ENCODE data around the gene CHAT.
"Not testable (repeated sequence)": the region's sequence is repeated elsewhere in the genome, so short reads cannot be mapped to it uniquely, and the experiment has no call there.

The CHAT gene

DNA sequence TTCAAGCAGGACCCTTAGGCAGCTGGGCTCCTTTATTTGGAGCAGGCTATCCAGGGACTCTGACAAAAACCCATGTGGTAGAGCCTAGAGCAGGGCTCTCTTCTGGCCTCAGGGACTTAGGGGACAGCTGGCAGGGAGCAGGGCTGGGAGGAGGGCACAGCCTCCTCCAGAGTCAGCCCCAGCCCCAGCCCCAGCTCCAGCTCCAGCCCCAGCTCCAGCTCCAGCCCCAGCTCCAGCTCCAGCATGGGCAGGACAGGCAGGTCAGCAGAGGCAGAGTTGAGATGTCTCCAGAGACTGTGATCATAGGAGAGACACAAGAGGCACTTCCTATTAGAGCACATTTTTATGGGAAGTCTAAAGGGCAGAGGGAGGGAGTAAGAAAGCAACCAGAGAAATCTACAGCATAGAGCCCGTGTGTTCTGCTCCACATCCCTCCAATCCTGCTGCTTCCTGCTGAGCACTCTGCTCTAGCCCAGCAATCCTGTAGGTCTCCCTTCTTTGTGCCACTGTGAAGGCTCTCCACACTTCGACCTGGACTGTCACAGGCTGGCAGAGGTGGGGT lies 52.3 kb downstream of the CHAT start:
- FAIRE-seq (no peak), DNase-seq (ENCODE audit: insufficient read length, low spot score) (no peak)
- TF ChIP-seq, protein P1, sequence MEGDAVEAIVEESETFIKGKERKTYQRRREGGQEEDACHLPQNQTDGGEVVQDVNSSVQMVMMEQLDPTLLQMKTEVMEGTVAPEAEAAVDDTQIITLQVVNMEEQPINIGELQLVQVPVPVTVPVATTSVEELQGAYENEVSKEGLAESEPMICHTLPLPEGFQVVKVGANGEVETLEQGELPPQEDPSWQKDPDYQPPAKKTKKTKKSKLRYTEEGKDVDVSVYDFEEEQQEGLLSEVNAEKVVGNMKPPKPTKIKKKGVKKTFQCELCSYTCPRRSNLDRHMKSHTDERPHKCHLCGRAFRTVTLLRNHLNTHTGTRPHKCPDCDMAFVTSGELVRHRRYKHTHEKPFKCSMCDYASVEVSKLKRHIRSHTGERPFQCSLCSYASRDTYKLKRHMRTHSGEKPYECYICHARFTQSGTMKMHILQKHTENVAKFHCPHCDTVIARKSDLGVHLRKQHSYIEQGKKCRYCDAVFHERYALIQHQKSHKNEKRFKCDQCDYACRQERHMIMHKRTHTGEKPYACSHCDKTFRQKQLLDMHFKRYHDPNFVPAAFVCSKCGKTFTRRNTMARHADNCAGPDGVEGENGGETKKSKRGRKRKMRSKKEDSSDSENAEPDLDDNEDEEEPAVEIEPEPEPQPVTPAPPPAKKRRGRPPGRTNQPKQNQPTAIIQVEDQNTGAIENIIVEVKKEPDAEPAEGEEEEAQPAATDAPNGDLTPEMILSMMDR (IDR thresholded peaks at IDR 0.05; ENCODE audit: insufficient read depth, missing control alignments), result no peak

DNA sequence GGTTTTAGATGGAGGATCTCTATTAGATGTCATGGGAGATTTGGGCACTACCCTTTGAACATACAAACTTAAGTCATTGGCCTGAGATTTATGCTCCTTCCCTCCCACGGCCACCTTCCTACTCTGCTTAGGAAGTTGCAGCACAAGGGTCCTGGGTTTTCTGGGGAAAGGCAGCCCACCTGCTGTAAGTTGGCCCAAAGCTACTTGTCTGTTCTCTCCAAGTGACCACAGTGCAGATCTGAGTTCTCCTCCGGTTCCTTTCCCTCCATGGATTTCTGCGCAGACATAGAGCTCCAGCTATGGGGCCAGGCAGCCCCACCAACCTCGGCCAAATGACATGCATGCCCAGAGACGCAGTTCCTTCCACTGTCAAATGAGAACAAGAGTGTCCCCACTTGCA lies 52.8 kb downstream of the CHAT start:
- DNase-seq (ENCODE audit: insufficient read length, low spot score) (no peak), FAIRE-seq (no peak)
- TF ChIP-seq, protein P1 (IDR thresholded peaks at IDR 0.05; ENCODE audit: insufficient read depth, missing control alignments), result no peak

DNA sequence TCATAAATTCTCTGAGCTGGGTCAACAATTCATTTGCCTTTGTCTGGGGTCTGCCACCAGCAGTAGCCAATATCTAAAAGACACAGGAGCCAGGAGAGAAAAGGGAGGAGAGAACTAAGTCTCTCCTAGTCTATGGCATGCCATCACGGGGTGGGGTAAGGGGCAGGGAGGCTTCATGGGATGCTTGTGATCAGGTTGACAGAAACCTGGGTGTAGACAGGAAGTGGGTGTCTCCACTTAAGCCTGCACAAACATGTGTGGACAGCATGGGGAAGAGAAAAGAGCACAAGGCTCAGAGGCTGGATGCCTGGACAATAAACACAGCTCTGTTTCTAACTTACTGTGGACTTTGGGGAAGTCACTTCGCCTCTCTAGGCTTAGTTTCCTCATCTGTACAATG lies 54.2 kb downstream of the CHAT start:
- TF ChIP-seq, protein P1 (IDR thresholded peaks at IDR 0.05; ENCODE audit: insufficient read depth, missing control alignments), result no peak
- DNase-seq (ENCODE audit: insufficient read length, low spot score) (no peak), FAIRE-seq (no peak)

DNA sequence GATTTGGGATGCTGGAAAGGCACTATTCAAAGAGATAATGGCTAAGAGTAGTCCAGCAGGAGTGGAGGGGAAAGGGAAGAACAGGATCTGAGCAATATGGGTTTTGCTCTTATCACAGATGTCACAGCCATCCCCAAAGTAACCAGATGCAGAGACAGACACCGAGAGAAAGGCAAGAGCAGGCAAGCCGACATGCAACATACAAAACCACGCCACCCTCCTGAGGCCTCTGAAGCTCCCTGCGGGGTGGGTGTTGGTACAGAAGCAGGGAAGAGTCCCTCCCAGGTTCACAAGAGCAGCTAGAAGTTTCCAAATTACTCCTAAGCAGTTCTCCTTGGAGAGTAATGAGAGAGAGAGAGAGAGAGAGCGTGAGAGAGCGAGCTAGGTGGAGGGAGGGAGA lies 54.8 kb downstream of the CHAT start:
- TF ChIP-seq, protein P1 (IDR thresholded peaks at IDR 0.05; ENCODE audit: insufficient read depth, missing control alignments), result no peak
- no peak for FAIRE-seq
- DNase-seq (ENCODE audit: insufficient read length, low spot score), result no peak

DNA sequence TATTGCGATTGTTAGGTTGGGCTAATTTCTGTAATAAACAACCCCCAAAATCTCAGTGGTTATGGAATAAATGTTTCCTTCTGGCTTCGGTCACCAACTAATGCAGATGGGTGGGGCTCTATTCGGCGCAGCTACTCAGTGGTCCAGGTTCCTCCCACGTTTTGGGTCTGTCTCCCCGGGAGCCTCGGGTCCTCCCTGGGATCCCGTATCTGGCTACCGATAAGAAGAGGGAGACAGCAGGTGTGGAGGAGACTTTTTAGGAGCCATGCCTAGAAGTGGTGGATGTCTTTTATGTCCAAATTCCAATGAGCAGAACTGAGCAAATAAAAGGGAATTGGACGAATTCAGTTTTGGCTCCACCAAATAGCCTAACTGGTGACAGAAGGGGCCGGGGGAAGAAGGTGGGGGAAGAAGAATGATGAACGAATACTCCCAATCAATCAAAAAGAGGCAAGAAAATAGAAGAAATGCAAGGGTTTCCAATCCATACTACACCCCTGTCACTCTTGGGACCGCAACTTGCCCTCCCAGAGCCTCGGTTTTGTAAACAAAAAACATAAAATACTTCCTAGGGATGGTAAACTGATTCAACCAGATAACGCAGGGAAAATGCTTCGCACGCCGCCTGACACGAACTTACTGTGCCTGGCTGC lies 65.1 kb downstream of the CHAT start:
- FAIRE-seq (no peak), DNase-seq (ENCODE audit: insufficient read length, low spot score) (no peak)
- TF ChIP-seq, protein P1 (IDR thresholded peaks at IDR 0.05; ENCODE audit: insufficient read depth, missing control alignments), result no peak

DNA sequence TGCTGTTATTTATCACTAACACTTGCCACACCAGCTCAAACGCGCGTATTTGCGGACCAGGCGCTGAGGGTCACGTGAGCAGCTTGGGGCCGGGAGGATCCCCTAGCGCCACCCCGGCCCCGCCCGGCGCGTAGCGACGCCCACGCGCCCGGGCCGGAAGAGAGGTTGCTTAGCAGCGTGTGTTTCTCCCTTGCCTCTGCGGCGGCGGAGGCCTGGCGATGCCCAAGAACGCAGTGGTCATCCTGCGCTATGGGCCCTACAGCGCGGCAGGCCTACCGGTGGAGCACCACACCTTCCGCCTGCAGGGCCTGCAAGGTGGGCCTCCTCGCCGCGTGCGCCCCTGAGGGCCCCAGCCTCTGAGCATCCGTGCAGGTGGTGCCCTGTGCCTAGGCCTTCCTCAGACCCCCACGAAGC lies 65.7 kb downstream of the CHAT start, which contains the start of gene C10orf53:
Gene C10orf53, plus strand, starts transcription at position 172 of the 414 bp plus-strand sequence. Its CDS starts 47 bp downstream, at position 219.
- no peak for DNase-seq (ENCODE audit: insufficient read length, low spot score)
- TF ChIP-seq, protein P1 (IDR thresholded peaks at IDR 0.05; ENCODE audit: insufficient read depth, missing control alignments), result no peak
- FAIRE-seq, result no peak

DNA sequence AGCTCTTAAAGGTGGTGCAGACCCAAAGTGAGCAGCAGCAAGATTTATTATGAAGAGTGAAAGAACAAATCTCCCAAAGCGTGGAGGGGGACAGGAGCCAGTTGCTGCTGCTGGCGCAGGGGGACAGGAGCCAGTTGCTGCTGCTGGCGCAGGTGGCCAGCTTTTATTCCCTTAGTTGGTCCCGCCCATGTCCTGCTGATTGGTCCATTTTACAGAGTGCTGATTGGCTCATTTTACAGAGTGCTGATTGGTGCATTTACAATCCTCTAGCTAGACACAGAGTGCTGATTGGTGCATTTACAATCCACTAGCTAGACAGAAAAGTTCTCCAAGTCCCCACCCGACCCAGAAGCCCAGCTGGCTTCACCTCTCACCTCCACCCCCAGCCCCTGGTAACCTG lies 68.6 kb downstream of the CHAT start:
- FAIRE-seq; DNase-seq (ENCODE audit: insufficient read length, low spot score): not testable (repeated sequence)

Measured in D721Med (cell line).